HEK293 (cell line): ENCODE measurements around the gene TNN.
A peak's percentile ranks its signal among the peaks of the same experiment; 100 is the strongest.

Experiments
- CTCF ChIA-PET: fragments of 350-600 bp; formaldehyde crosslinking; extraction: SDS; loops from one replicate; lab custom pipeline; 2021; ENCODE audit warnings: antibody characterized with exemption; lab: Yijun Ruan, JAX
- POLR2A ChIA-PET: fragments of 300-600 bp; formaldehyde crosslinking; extraction: SDS; loops from one replicate; lab custom pipeline; 2020; ENCODE audit warnings: antibody characterized with exemption, inconsistent platforms; lab: Yijun Ruan, JAX
- H3K27ac ChIP-seq: fragments of 200-500 bp; sonication (Bioruptor generic); 2 replicates; pipeline ENCODE4 v1.5.1; 2014; ENCODE audit warnings: low read depth, low read length, control low read depth, inconsistent platforms; ENCODE audit errors: extremely low read depth
- H3K36me3 ChIP-seq, 2 experiments: fragments of 200-500 bp in 1 of 2; sonication (Bioruptor generic) in 1 of 2; 1 replicate in 1 of 2; 2 replicates in 1 of 2; pipeline ENCODE4 v1.5.1; 2014 to 2017; ENCODE audit warnings: inconsistent platforms in 2 of 2, low read length in 2 of 2; ENCODE audit not compliant: control insufficient read depth in 2 of 2, insufficient read depth in 1 of 2
- H3K4me1 ChIP-seq: fragments of 200-500 bp; sonication (Bioruptor generic); 2 replicates; pipeline ENCODE4 v1.5.1; 2014; ENCODE audit warnings: mild to moderate bottlenecking, low read length, inconsistent platforms; ENCODE audit not compliant: control insufficient read depth, insufficient read depth
- H3K4me3 ChIP-seq: 2 replicates; pipeline ENCODE4 v1.5.1; 2011; ENCODE audit warnings: low read depth, mild to moderate bottlenecking, control low read depth, low read length, moderate library complexity
- H3K9me3 ChIP-seq: fragments of 200-500 bp; sonication (Bioruptor generic); 2 replicates; pipeline ENCODE4 v1.5.1; 2014; ENCODE audit warnings: low read depth, low read length, inconsistent platforms; ENCODE audit not compliant: control insufficient read depth, insufficient read depth
- GLIS2 ChIP-seq: fragments of 450-650 bp; formaldehyde crosslinking; IDR thresholded peaks from 2 replicates; pipeline ENCODE4 v1.5.1; 2016; ENCODE audit warnings: missing biosample characterization, missing genetic modification characterization
- HOXD13 ChIP-seq: sonication (generic); formaldehyde crosslinking; IDR thresholded peaks from 2 replicates; pipeline ENCODE4 v1.8.0; 2022; ENCODE audit warnings: missing genetic modification reagents, borderline replicate concordance
- KLF1 ChIP-seq: fragments of 450-650 bp; formaldehyde crosslinking; IDR thresholded peaks from 2 replicates; pipeline ENCODE4 v1.5.1; 2016; ENCODE audit warnings: missing biosample characterization, missing genetic modification characterization
- ZBTB8A ChIP-seq: fragments of 450-650 bp; formaldehyde crosslinking; IDR thresholded peaks from 2 replicates; pipeline ENCODE4 v1.5.1; 2016; ENCODE audit warnings: missing biosample characterization, missing genetic modification characterization
- ZNF121 ChIP-seq: fragments of 450-650 bp; formaldehyde crosslinking; IDR thresholded peaks from 2 replicates; pipeline ENCODE4 v1.5.1; 2016; ENCODE audit warnings: missing biosample characterization, missing genetic modification characterization
- ZNF132 ChIP-seq: fragments of 450-650 bp; formaldehyde crosslinking; IDR thresholded peaks from 2 replicates; pipeline ENCODE4 v1.5.1; 2017; ENCODE audit warnings: missing biosample characterization, missing genetic modification characterization, borderline replicate concordance
- ZNF16 ChIP-seq: fragments of 450-650 bp; formaldehyde crosslinking; IDR thresholded peaks from 2 replicates; pipeline ENCODE4 v1.5.1; 2016; ENCODE audit warnings: low read depth, missing biosample characterization, missing genetic modification characterization
- ZNF26 ChIP-seq: fragments of 450-650 bp; formaldehyde crosslinking; IDR thresholded peaks from 2 replicates; pipeline ENCODE4 v1.5.1; 2016; ENCODE audit warnings: missing biosample characterization, missing genetic modification characterization
- ZNF335 ChIP-seq: fragments of 450-650 bp; formaldehyde crosslinking; conservative IDR thresholded peaks from 2 replicates; pipeline ENCODE4 v1.5.1; 2016; ENCODE audit warnings: missing biosample characterization, missing genetic modification characterization
- ZNF544 ChIP-seq: fragments of 450-650 bp; formaldehyde crosslinking; IDR thresholded peaks from 2 replicates; pipeline ENCODE4 v1.5.0; 2017; ENCODE audit warnings: missing biosample characterization, missing genetic modification characterization
- ZNF548 ChIP-seq: fragments of 450-650 bp; formaldehyde crosslinking; IDR thresholded peaks from 2 replicates; pipeline ENCODE4 v1.5.1; 2016; ENCODE audit warnings: missing biosample characterization, missing genetic modification characterization
- ZNF549 ChIP-seq: fragments of 450-650 bp; IDR thresholded peaks from 2 replicates; pipeline ENCODE4 v1.5.1; 2018; ENCODE audit warnings: missing biosample characterization, missing genetic modification characterization, mild to moderate bottlenecking, inconsistent platforms, moderate library complexity
- ZNF610 ChIP-seq: fragments of 450-650 bp; formaldehyde crosslinking; IDR thresholded peaks from 2 replicates; pipeline ENCODE4 v1.5.1; 2016; ENCODE audit warnings: missing biosample characterization, missing genetic modification characterization, borderline replicate concordance
- ZNF645 ChIP-seq: fragments of 450-650 bp; formaldehyde crosslinking; IDR thresholded peaks from 2 replicates; pipeline ENCODE4; 2016; ENCODE audit warnings: missing biosample characterization, missing genetic modification characterization
- ZNF670 ChIP-seq: fragments of 450-650 bp; formaldehyde crosslinking; IDR thresholded peaks from 2 replicates; pipeline ENCODE4 v1.5.1; 2016; ENCODE audit warnings: missing biosample characterization, missing genetic modification characterization, low read depth
- ZNF692 ChIP-seq: fragments of 450-650 bp; formaldehyde crosslinking; IDR thresholded peaks from 2 replicates; pipeline ENCODE4 v1.5.1; 2016; ENCODE audit warnings: missing biosample characterization, missing genetic modification characterization
- ZNF704 ChIP-seq: fragments of 450-650 bp; formaldehyde crosslinking; IDR thresholded peaks from 2 replicates; pipeline ENCODE4 v1.5.1; 2016; ENCODE audit warnings: missing biosample characterization, missing genetic modification characterization
- ZNF776 ChIP-seq: fragments of 450-650 bp; formaldehyde crosslinking; IDR thresholded peaks from 2 replicates; pipeline ENCODE4 v1.5.0; 2017; ENCODE audit warnings: missing biosample characterization, missing genetic modification characterization, borderline replicate concordance
- ZNF785 ChIP-seq: fragments of 450-650 bp; formaldehyde crosslinking; IDR thresholded peaks from 2 replicates; pipeline ENCODE4 v1.5.1; 2016; ENCODE audit warnings: missing biosample characterization, missing genetic modification characterization
- ZSCAN16 ChIP-seq: fragments of 450-650 bp; formaldehyde crosslinking; IDR thresholded peaks from 2 replicates; pipeline ENCODE4 v1.5.1; 2016; ENCODE audit warnings: missing biosample characterization, missing genetic modification characterization

Gene TNN

GRCh38 chr1:175195281-175195680 lies 127.6 kb downstream of the TNN start:
- ChIA-PET CTCF (interaction anchor here (0.6 to 1.7 kb wide), 5 partner anchors 29 to 123 kb away, joined by 3 to 8 read pairs (median 3); no protein-coding TSS in a partner anchor), POLR2A (no interaction called here)
- Histone ChIP-seq H3K4me3 (no peak overlapping the region), H3K9me3 (no peaks in the 10 kb centered on the region), H3K4me1 (peaks cover 4% of the 10 kb centered on the region; the same call in 1 of the 2 replicates), H3K36me3 (no peaks in the 10 kb centered on the region), H3K27ac (no peak overlapping the region)
- TF ChIP-seq ZBTB8A (tag by site-specific recombination): no peak
- no peak for TF ChIP-seq ZNF132
- no peak for TF ChIP-seq KLF1 (tag by site-specific recombination)
- TF ChIP-seq ZNF548 (tag by site-specific recombination): no peak
- TF ChIP-seq ZNF610: no peak

GRCh38 chr1:175195798-175196197 lies 128.2 kb downstream of the TNN start:
- no peak for TF ChIP-seq ZNF645 (tag by site-specific recombination)
- TF ChIP-seq HOXD13 (CRISPR knock-in tag): no peak
- TF ChIP-seq ZNF121 (tag by site-specific recombination): no peak
- no peak for TF ChIP-seq ZNF16 (tag by site-specific recombination)
- no peak for TF ChIP-seq ZNF335
- no peak for TF ChIP-seq ZNF544 (tag by site-specific recombination)
- no peak for TF ChIP-seq ZSCAN16 (tag by site-specific recombination)
- TF ChIP-seq ZNF549: no peak
- no peak for TF ChIP-seq ZNF26 (tag by site-specific recombination)
- no peak for TF ChIP-seq ZNF670 (tag by site-specific recombination)
- TF ChIP-seq ZNF776 (tag by site-specific recombination): no peak
- no peak for TF ChIP-seq ZNF610
- no peak for TF ChIP-seq ZNF704 (tag by site-specific recombination)
- no peak for TF ChIP-seq ZNF785 (tag by site-specific recombination)
- TF ChIP-seq, all 188 proteins: peak for 0
- ChIA-PET POLR2A (no interaction called here), CTCF (interaction anchor here (1.5 to 1.7 kb wide), 2 partner anchors 28 to 43 kb away, joined by 3 to 8 read pairs; no protein-coding TSS in a partner anchor)
- no peaks in the 10 kb centered on the region for H3K36me3 ChIP-seq
- no peaks in the 10 kb centered on the region for H3K9me3 ChIP-seq
- no peak overlapping the region for H3K4me3 ChIP-seq
- H3K27ac ChIP-seq: no peak overlapping the region
- H3K4me1 ChIP-seq: peaks cover 6% of the 10 kb centered on the region

GRCh38 chr1:175197531-175197930 lies 129.9 kb downstream of the TNN start:
- POLR2A ChIA-PET: no interaction called here

More at GRCh38 chr1:175197531-175197930, 129.9 kb downstream of the TNN start:
- CTCF ChIA-PET: interaction anchor here (0.6 kb wide), 1 partner anchor 1533 kb away, joined by 3 read pairs; no protein-coding TSS in a partner anchor
- no peak overlapping the region for H3K4me3 ChIP-seq
- H3K4me1 ChIP-seq: peaks cover 5% of the 10 kb centered on the region; the same call in 1 of the 2 replicates
- H3K9me3 ChIP-seq: no peaks in the 10 kb centered on the region
- no peak overlapping the region for H3K27ac ChIP-seq
- H3K36me3 ChIP-seq: no peaks in the 10 kb centered on the region
- TF ChIP-seq ZNF692 (0 out of 2 replicates have a peak, but pooled peaks have one; percentile 37), GLIS2 (tag by site-specific recombination) (no peak)
- TF ChIP-seq, all 188 proteins: peak for 1
